Epithelial cell of proximal tubule (primary cell): ENCODE data around the gene LEKR1. TPM values are rescaled to one million over a fixed set of nuclear protein-coding genes. Genes with fewer than 3 reads are reported as not detected.

Experiments used
- DNase-seq: peaks from one replicate; pipeline ENCODE4 v3.0.0-alpha.2; 2011; ENCODE audit warnings: low read depth
- H3K4me3 ChIP-seq: 2 replicates; pipeline ENCODE4 v1.5.1; 2011; ENCODE audit warnings: low read depth, mild to moderate bottlenecking, low read length
- total RNA-seq: library from RNA; depleted of rRNA; stranded (reverse); fragments of >200 nt; gene quantifications from 2 replicates; pipeline ENCODE4 v1.2.3, GENCODE V29; 2015
- TF ChIP-seq, protein P1 (sequence below): conservative IDR thresholded peaks from 2 replicates; pipeline ENCODE4 v1.5.1; 2012; ENCODE audit warnings: low read depth, mild to moderate bottlenecking, low read length

The LEKR1 gene
- total RNA-seq, 1 donor from 2014 or later = 0.06 TPM

DNA sequence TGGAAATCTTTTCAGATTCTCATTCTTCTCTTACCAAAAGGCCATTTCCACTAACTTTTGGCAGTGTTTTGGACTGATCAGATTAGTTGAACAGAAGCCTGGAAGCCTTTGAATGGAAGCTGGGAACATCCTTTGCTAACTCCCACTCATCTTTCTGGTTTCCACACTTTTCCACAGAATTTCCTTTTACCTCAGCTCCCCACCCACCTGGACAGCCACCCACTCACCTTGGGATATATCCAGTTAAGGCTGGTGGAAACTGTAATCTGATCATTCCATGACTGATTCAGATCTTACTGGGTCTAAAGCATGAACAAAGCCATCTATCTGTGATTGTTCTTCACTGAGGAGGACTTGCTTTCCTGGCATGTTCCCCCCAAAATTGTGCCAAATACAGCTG, 214.3 kb downstream of the LEKR1 start:
- no peak overlapping the region for H3K4me3 ChIP-seq
- TF ChIP-seq, protein P1, sequence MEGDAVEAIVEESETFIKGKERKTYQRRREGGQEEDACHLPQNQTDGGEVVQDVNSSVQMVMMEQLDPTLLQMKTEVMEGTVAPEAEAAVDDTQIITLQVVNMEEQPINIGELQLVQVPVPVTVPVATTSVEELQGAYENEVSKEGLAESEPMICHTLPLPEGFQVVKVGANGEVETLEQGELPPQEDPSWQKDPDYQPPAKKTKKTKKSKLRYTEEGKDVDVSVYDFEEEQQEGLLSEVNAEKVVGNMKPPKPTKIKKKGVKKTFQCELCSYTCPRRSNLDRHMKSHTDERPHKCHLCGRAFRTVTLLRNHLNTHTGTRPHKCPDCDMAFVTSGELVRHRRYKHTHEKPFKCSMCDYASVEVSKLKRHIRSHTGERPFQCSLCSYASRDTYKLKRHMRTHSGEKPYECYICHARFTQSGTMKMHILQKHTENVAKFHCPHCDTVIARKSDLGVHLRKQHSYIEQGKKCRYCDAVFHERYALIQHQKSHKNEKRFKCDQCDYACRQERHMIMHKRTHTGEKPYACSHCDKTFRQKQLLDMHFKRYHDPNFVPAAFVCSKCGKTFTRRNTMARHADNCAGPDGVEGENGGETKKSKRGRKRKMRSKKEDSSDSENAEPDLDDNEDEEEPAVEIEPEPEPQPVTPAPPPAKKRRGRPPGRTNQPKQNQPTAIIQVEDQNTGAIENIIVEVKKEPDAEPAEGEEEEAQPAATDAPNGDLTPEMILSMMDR = no peak
- no peak for DNase-seq

DNA sequence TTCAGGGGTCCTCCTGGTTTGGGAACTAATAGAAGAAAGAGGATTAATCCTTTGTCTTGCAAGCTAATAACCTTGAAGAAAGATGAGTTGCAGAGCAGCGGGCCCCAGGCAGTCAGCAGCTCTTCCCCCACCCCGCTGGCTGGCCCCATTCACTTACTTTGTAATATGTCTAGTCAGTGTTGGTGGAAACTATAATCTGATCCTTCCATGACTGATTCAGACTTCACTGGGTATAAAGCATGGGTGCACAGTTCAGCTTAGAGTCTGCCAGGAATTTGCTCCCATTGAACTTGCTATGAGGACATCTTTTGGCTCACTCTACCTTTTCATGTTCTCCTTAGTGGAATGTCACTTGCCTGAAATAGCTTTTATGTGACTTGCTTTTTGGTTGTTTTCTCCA, 216.1 kb downstream of the LEKR1 start:
- H3K4me3 ChIP-seq = no peak overlapping the region
- TF ChIP-seq, protein P1 = no peak
- no peak for DNase-seq

DNA sequence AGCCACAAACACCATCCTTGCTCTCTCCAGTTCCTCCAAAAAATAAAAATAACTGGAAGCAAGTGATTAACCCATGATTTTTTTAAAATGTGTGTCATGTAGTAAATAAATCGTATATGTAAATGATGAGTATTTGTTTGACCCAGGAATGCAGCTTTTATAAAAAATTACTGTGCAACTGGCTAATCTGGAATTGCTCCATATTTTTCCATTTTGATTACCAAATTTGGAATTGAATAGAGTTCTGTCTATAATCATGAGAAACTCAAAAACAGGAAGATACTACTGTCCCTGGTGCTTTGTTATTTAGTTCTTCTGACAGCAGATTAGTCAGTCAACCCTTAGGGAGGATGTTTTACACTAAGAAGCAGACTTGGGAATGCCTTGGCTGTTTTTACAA, 217.6 kb downstream of the LEKR1 start:
- DNase-seq = no peak
- H3K4me3 ChIP-seq = no peak overlapping the region
- TF ChIP-seq, protein P1 = no peak

DNA sequence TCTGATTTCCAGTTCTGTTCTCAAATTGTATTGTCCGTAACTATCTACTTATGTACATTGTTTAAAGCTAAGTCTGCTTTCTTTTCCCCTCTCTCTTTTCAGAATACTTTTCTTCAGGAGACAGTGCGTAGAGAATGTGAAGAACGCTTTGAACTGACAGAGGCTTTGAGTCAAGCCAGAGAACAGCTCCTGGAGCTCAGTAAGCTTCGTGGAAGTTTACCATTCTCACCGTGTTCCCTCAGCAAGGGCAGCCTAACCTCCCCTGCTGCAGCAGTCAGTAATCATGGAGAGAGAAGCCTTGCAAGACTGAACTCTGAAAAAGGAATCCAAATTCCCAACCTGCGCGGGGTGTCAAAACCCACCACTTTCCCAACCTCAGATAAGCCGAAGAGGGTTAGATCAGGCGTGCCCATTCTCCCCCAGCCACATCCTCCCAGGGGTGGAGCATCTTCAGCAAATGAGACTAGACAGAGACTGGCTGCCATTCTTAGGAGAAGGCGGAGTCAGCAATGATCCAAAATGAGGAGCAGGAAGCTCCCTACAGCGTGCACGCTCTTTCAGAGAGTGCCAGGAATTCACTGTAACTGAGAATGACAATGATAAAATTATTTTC, 219.2 kb downstream of the LEKR1 start:
- no peak overlapping the region for H3K4me3 ChIP-seq
- TF ChIP-seq, protein P1 = no peak
- DNase-seq = no peak

DNA sequence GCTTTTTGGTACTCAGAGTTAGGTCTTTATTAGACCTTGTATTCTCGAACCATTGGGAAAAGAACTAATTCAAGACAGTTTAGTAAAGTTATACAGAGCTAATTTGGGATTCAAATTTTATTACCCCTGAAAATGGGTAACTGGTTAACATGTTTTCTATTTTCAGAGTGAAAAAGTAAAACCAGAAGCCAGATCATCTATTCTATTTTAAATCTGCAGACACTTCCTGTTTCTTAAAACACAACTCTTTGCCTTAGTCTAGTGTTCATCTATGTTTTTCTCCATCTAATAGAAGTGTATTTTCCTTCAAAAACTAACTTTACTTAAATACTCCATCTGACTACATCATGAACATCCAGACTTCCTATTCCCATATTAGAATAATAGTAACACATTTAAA, 220.4 kb downstream of the LEKR1 start:
- H3K4me3 ChIP-seq = no peak overlapping the region
- TF ChIP-seq, protein P1 = no peak
- no peak for DNase-seq

DNA sequence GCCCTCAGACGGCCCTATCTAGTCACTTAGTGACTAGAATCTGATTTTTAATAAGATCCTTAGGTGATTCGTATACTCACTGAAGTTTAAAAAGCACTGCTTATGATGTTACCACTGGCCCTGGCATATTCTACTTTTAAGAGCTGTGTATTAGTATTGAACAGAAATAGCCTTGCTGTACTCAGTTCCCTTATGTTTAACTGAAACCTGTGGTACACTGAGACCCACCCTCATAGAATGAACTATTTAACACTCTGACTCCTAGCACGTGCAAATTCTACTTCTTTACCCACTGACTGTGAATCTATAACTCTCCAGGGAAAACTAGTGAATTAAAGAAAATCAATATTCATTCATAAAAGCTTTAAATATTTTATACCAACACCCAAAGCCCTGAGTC, 224.9 kb downstream of the LEKR1 start:
- TF ChIP-seq, protein P1 = no peak
- no peak overlapping the region for H3K4me3 ChIP-seq
- DNase-seq = no peak

DNA sequence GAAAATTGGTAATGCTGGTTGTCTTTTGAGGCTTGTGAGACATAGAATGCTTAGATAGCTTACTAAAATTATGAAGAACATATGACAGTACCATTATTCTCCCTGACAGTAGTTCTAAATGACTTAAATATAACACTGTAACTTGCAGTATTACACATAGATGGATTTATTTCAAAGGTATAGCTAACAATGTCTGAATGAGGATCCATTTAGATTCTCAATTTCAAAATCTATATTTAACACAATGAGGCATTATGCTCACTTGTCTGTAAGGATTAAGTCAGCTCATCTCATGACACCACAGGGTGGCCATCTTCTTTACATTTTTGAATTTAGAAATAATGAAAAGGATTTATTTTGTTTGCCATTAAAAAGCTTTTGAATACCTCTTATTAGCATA, 225.4 kb downstream of the LEKR1 start:
- no peak overlapping the region for H3K4me3 ChIP-seq
- DNase-seq = no peak
- TF ChIP-seq, protein P1 = no peak
